NB4 (cell line): ENCODE measurements around the gene RPS27.
"Not testable (repeated sequence)": the region's sequence is repeated elsewhere in the genome, so short reads cannot be mapped to it uniquely, and the experiment has no call there.

Experiments
- DNase-seq: peaks from one replicate; pipeline ENCODE4 v3.0.0; 2010; ENCODE audit warnings: low read depth
- H3K4me3 ChIP-seq: one replicate; pipeline ENCODE4 v1.5.1; 2011; ENCODE audit warnings: mild to moderate bottlenecking, low read depth, low read length, moderate library complexity
- MYC ChIP-seq: IDR thresholded peaks from 2 replicates; pipeline ENCODE4 v1.6.1; 2011; ENCODE audit warnings: low read depth, low read length
- TF ChIP-seq, protein P1 (sequence below): IDR thresholded peaks from one replicate; pipeline ENCODE4 v1.5.1; 2012; ENCODE audit warnings: low read depth, low read length
- TF ChIP-seq, protein P2 (sequence below): IDR thresholded peaks from 2 replicates; pipeline ENCODE4 v1.6.1; 2011; ENCODE audit warnings: low read depth, low read length

Gene RPS27

DNA sequence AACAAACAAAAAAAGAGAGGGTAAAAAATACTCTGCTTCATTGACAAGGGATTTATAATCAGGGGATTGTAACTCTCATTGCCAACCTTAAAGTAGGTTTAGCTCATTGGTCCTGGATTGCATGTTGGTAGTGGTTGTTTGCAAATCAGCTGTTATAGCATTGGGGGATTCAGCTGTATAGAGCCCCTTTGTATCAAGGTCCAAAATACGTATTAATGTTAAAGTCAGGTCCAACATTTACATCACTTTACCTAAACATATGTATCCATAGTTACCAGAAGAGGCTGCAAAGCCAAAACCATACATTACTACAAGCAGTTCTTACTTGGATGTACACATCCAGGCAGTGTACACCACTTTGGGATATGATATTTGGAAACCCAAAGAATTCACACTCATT lies 29.4 kb downstream of the RPS27 start:
- no peak overlapping the region for H3K4me3 ChIP-seq
- DNase-seq, result no peak
- TF ChIP-seq, protein P1, sequence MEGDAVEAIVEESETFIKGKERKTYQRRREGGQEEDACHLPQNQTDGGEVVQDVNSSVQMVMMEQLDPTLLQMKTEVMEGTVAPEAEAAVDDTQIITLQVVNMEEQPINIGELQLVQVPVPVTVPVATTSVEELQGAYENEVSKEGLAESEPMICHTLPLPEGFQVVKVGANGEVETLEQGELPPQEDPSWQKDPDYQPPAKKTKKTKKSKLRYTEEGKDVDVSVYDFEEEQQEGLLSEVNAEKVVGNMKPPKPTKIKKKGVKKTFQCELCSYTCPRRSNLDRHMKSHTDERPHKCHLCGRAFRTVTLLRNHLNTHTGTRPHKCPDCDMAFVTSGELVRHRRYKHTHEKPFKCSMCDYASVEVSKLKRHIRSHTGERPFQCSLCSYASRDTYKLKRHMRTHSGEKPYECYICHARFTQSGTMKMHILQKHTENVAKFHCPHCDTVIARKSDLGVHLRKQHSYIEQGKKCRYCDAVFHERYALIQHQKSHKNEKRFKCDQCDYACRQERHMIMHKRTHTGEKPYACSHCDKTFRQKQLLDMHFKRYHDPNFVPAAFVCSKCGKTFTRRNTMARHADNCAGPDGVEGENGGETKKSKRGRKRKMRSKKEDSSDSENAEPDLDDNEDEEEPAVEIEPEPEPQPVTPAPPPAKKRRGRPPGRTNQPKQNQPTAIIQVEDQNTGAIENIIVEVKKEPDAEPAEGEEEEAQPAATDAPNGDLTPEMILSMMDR, result no peak
- TF ChIP-seq, protein P2, sequence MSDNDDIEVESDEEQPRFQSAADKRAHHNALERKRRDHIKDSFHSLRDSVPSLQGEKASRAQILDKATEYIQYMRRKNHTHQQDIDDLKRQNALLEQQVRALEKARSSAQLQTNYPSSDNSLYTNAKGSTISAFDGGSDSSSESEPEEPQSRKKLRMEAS, result no peak
- no peak for TF ChIP-seq MYC

DNA sequence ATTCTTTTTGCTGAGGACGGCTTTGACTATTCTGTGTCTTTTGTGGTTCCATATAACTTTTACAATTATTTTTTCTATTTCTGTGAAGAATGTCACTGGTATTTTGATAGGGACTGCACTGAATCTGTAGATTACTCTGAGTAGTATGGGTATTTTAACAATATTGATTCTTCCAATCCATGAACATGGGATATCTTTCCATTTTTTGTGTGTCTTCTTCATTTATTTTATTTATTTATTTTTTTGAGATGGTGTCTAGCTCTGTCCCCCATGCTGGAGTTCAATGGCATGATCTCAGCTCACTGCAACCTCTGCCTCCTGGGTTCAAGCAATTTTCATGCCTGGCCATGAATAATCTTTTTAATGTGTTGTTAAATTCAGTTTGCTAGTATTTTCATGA lies 43.1 kb downstream of the RPS27 start:
- DNase-seq, H3K4me3 ChIP-seq: not testable (repeated sequence)
